ENCODE results near the gene WDFY3.

DNA sequence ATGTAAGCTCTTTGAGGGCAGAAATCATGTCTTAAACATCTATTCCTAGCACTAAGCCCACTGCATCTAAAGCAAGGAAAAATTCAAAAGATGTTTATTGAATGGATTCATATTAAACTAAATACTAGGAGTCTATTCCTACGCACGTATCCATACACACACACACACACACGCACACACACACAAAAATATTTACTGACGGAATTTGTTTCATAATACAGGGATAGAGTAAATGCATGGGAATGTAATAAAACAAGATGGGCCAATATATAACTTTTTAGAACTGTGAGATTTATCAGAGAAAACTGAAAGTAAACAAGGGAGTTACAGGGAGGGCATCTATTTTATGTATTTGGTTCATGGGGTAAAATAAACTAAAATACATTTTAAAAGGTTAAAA, 57.6 kb downstream of the WDFY3 start:
- TF ChIP-seq, protein P1, sequence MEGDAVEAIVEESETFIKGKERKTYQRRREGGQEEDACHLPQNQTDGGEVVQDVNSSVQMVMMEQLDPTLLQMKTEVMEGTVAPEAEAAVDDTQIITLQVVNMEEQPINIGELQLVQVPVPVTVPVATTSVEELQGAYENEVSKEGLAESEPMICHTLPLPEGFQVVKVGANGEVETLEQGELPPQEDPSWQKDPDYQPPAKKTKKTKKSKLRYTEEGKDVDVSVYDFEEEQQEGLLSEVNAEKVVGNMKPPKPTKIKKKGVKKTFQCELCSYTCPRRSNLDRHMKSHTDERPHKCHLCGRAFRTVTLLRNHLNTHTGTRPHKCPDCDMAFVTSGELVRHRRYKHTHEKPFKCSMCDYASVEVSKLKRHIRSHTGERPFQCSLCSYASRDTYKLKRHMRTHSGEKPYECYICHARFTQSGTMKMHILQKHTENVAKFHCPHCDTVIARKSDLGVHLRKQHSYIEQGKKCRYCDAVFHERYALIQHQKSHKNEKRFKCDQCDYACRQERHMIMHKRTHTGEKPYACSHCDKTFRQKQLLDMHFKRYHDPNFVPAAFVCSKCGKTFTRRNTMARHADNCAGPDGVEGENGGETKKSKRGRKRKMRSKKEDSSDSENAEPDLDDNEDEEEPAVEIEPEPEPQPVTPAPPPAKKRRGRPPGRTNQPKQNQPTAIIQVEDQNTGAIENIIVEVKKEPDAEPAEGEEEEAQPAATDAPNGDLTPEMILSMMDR (IDR thresholded peaks at IDR 0.05; ENCODE audit: insufficient read depth, low read length, poor library complexity, severe bottlenecking) = no peak
- no peak for TF ChIP-seq EZH2phosphoT487 (conservative IDR thresholded peaks at IDR 0.05; ENCODE audit: low read length)

Measured in SU-DHL-6 (cell line).